SK-N-SH treated with all-trans-retinoic acid at 6 μM for 48 hours (cell line): ENCODE results near the gene HOXC5.

Experiments
- ATAC-seq: fragments of 200-7000 bp; cut with Tn5 transposase; 3 replicates; pipeline ENCODE4 v1.9.1; 2020; ENCODE audit warnings: mild to moderate bottlenecking, moderate library complexity
- ARNTL ChIP-seq: fragments of 450-650 bp; formaldehyde crosslinking; IDR thresholded peaks from 2 replicates; pipeline ENCODE4 v1.5.0; 2020; ENCODE audit warnings: low read depth, mild to moderate bottlenecking, moderate library complexity, borderline replicate concordance
- BACH2 ChIP-seq: fragments of 250-450 bp; sonication (Bioruptor Pico); IDR thresholded peaks from 2 replicates; pipeline ENCODE4 v1.9.0; 2021; ENCODE audit warnings: mild to moderate bottlenecking, borderline replicate concordance
- CREB5 ChIP-seq: fragments of 250-450 bp; sonication (Bioruptor Pico); IDR thresholded peaks from 2 replicates; pipeline ENCODE4 v1.5.1; 2020; ENCODE audit warnings: low read depth, mild to moderate bottlenecking, moderate library complexity
- CSRNP3 ChIP-seq: fragments of 250-450 bp; sonication (Bioruptor Pico); IDR thresholded peaks from 2 replicates; pipeline ENCODE4 v1.5.1; 2021; ENCODE audit warnings: mild to moderate bottlenecking, moderate library complexity
- ESRRG ChIP-seq: fragments of 250-450 bp; sonication (Bioruptor Pico); IDR thresholded peaks from 2 replicates; pipeline ENCODE4 v1.6.1; 2021; ENCODE audit warnings: mild to moderate bottlenecking
- GLIS3 ChIP-seq: fragments of 250-450 bp; sonication (Bioruptor Pico); IDR thresholded peaks from 2 replicates; pipeline ENCODE4 v1.5.0; 2020; ENCODE audit warnings: mild to moderate bottlenecking, moderate library complexity
- ISL1 ChIP-seq: fragments of 250-450 bp; sonication (Bioruptor Pico); IDR thresholded peaks from 2 replicates; pipeline ENCODE4 v2.1.2; 2022; ENCODE audit warnings: mild to moderate bottlenecking, moderate library complexity
- OSR1 ChIP-seq: fragments of 250-450 bp; sonication (Bioruptor Pico); IDR thresholded peaks from 2 replicates; pipeline ENCODE4 v1.8.0; 2022; ENCODE audit warnings: moderate library complexity, mild to moderate bottlenecking, inconsistent platforms
- POU6F1 ChIP-seq: fragments of 250-450 bp; sonication (Bioruptor Pico); IDR thresholded peaks from 2 replicates; pipeline ENCODE4 v1.8.0; 2021; ENCODE audit warnings: low read depth, mild to moderate bottlenecking, moderate library complexity, borderline replicate concordance
- PPARA ChIP-seq: fragments of 250-450 bp; sonication (Bioruptor Pico); IDR thresholded peaks from 2 replicates; pipeline ENCODE4 v1.5.0; 2020; ENCODE audit warnings: mild to moderate bottlenecking, borderline replicate concordance
- RARB ChIP-seq: fragments of 250-450 bp; sonication (Bioruptor Pico); IDR thresholded peaks from 2 replicates; pipeline ENCODE4 v1.8.0; 2021; ENCODE audit warnings: mild to moderate bottlenecking, moderate library complexity
- SNAI2 ChIP-seq: fragments of 250-450 bp; sonication (Bioruptor Pico); IDR thresholded peaks from 2 replicates; pipeline ENCODE4 v1.5.0; 2020; ENCODE audit warnings: mild to moderate bottlenecking, moderate library complexity
- TCF4 ChIP-seq: fragments of 250-450 bp; sonication (Bioruptor Pico); IDR thresholded peaks from 2 replicates; pipeline ENCODE4 v1.8.0; 2021; ENCODE audit warnings: mild to moderate bottlenecking, moderate library complexity, borderline replicate concordance
- TOX ChIP-seq: fragments of 250-450 bp; sonication (Bioruptor Pico); IDR thresholded peaks from 2 replicates; pipeline ENCODE4 v1.8.0; 2021; ENCODE audit warnings: mild to moderate bottlenecking, moderate library complexity, borderline replicate concordance
- ZC3H10 ChIP-seq: fragments of 250-450 bp; sonication (Bioruptor Pico); IDR thresholded peaks from 2 replicates; pipeline ENCODE4 v1.5.1; 2021; ENCODE audit warnings: mild to moderate bottlenecking, moderate library complexity
- ZFP3 ChIP-seq: fragments of 250-450 bp; sonication (Bioruptor Pico); IDR thresholded peaks from 2 replicates; pipeline ENCODE4 v1.5.0; 2020; ENCODE audit warnings: mild to moderate bottlenecking, moderate library complexity
- ZFP30 ChIP-seq: fragments of 450-650 bp; formaldehyde crosslinking; IDR thresholded peaks from 2 replicates; pipeline ENCODE4 v1.5.0; 2022; ENCODE audit warnings: mild to moderate bottlenecking, moderate library complexity
- ZNF8 ChIP-seq: fragments of 450-650 bp; formaldehyde crosslinking; IDR thresholded peaks from 2 replicates; pipeline ENCODE4 v1.5.0; 2020; ENCODE audit warnings: mild to moderate bottlenecking, moderate library complexity
- TF ChIP-seq, protein P1 (sequence below): fragments of 250-450 bp; sonication (Bioruptor Pico); IDR thresholded peaks from 2 replicates; pipeline ENCODE4 v1.5.0; 2020; ENCODE audit warnings: mild to moderate bottlenecking, moderate library complexity

Gene HOXC5

GRCh38 chr12:54016051-54016450 lies 16.8 kb upstream of the HOXC5 start:
- TF ChIP-seq BACH2 (CRISPR knock-in tag) (no peak), CSRNP3 (CRISPR knock-in tag) (no peak), PPARA (CRISPR knock-in tag) (no peak), RARB (no peak), SNAI2 (CRISPR knock-in tag) (no peak), ZFP3 (CRISPR knock-in tag) (no peak), ESRRG (CRISPR knock-in tag) (no peak), CREB5 (CRISPR knock-in tag) (no peak), TCF4 (CRISPR knock-in tag) (no peak)
- TF ChIP-seq, all 23 proteins: peak for 0
- ATAC-seq, result no peak

GRCh38 chr12:54016478-54016964 lies 16.3 kb upstream of the HOXC5 start:
- TF ChIP-seq SNAI2 (CRISPR knock-in tag) (no peak), ZFP30 (CRISPR knock-in tag) (no peak), CSRNP3 (CRISPR knock-in tag) (no peak), CREB5 (CRISPR knock-in tag) (no peak)
- ATAC-seq, result peak; percentile 58

- TF ChIP-seq, protein P1, sequence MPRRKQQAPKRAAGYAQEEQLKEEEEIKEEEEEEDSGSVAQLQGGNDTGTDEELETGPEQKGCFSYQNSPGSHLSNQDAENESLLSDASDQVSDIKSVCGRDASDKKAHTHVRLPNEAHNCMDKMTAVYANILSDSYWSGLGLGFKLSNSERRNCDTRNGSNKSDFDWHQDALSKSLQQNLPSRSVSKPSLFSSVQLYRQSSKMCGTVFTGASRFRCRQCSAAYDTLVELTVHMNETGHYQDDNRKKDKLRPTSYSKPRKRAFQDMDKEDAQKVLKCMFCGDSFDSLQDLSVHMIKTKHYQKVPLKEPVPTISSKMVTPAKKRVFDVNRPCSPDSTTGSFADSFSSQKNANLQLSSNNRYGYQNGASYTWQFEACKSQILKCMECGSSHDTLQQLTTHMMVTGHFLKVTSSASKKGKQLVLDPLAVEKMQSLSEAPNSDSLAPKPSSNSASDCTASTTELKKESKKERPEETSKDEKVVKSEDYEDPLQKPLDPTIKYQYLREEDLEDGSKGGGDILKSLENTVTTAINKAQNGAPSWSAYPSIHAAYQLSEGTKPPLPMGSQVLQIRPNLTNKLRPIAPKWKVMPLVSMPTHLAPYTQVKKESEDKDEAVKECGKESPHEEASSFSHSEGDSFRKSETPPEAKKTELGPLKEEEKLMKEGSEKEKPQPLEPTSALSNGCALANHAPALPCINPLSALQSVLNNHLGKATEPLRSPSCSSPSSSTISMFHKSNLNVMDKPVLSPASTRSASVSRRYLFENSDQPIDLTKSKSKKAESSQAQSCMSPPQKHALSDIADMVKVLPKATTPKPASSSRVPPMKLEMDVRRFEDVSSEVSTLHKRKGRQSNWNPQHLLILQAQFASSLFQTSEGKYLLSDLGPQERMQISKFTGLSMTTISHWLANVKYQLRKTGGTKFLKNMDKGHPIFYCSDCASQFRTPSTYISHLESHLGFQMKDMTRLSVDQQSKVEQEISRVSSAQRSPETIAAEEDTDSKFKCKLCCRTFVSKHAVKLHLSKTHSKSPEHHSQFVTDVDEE (CRISPR knock-in tag), result no peak
- TF ChIP-seq CSRNP3 (CRISPR knock-in tag) (no peak), ESRRG (CRISPR knock-in tag) (no peak), CREB5 (CRISPR knock-in tag) (no peak), OSR1 (CRISPR knock-in tag) (no peak), TOX (no peak), ZNF8 (no peak), ZC3H10 (no peak), GLIS3 (no peak), SNAI2 (CRISPR knock-in tag) (no peak), POU6F1 (no peak), ARNTL (CRISPR knock-in tag) (no peak), TCF4 (CRISPR knock-in tag) (no peak), BACH2 (CRISPR knock-in tag) (no peak), PPARA (CRISPR knock-in tag) (no peak), ISL1 (no peak)
- ATAC-seq, result peak; percentile 66
Observed at GRCh38 chr12:54017027-54017788, 15.6 kb upstream of the HOXC5 start.
